HEK293 (cell line): Measurements from ENCODE around the gene MCM3AP.

Experiments used
- GLI4 ChIP-seq: fragments of 450-650 bp; formaldehyde crosslinking; IDR thresholded peaks from 2 replicates; pipeline ENCODE4 v1.5.1; 2016; ENCODE audit warnings: missing biosample characterization, missing genetic modification characterization
- KLF10 ChIP-seq: fragments of 450-650 bp; IDR thresholded peaks from 2 replicates; pipeline ENCODE4 v1.5.1; 2018; ENCODE audit warnings: missing biosample characterization, mild to moderate bottlenecking, missing genetic modification characterization
- OVOL3 ChIP-seq: fragments of 450-650 bp; formaldehyde crosslinking; IDR thresholded peaks from 2 replicates; pipeline ENCODE4 v1.5.1; 2016; ENCODE audit warnings: missing biosample characterization, missing genetic modification characterization
- YY1 ChIP-seq: fragments of 450-650 bp; formaldehyde crosslinking; IDR thresholded peaks from 2 replicates; pipeline ENCODE4 v1.5.1; 2018; ENCODE audit warnings: missing biosample characterization, missing genetic modification characterization
- ZBTB1 ChIP-seq: fragments of 450-650 bp; formaldehyde crosslinking; IDR thresholded peaks from 2 replicates; pipeline ENCODE4 v1.5.1; 2016; ENCODE audit warnings: missing biosample characterization, missing genetic modification characterization
- ZNF2 ChIP-seq: fragments of 450-650 bp; formaldehyde crosslinking; IDR thresholded peaks from 2 replicates; pipeline ENCODE4 v1.5.1; 2016; ENCODE audit warnings: missing biosample characterization, missing genetic modification characterization
- ZNF239 ChIP-seq: fragments of 450-650 bp; formaldehyde crosslinking; IDR thresholded peaks from 2 replicates; pipeline ENCODE4 v1.5.1; 2016; ENCODE audit warnings: missing biosample characterization, missing genetic modification characterization
- ZNF324 ChIP-seq: fragments of 450-650 bp; formaldehyde crosslinking; IDR thresholded peaks from 2 replicates; pipeline ENCODE4 v1.5.1; 2016; ENCODE audit warnings: missing biosample characterization, missing genetic modification characterization
- ZNF37A ChIP-seq: fragments of 450-650 bp; IDR thresholded peaks from 2 replicates; pipeline ENCODE4 v1.5.1; 2018; ENCODE audit warnings: missing biosample characterization, missing genetic modification characterization
- ZNF423 ChIP-seq: fragments of 450-650 bp; formaldehyde crosslinking; IDR thresholded peaks from 2 replicates; pipeline ENCODE4 v1.5.1; 2016; ENCODE audit warnings: missing biosample characterization, missing genetic modification characterization
- ZNF571 ChIP-seq: fragments of 450-650 bp; formaldehyde crosslinking; IDR thresholded peaks from 2 replicates; pipeline ENCODE4 v1.5.0; 2017; ENCODE audit warnings: missing biosample characterization, missing genetic modification characterization
- ZNF623 ChIP-seq: fragments of 450-650 bp; formaldehyde crosslinking; IDR thresholded peaks from 2 replicates; pipeline ENCODE4 v1.5.1; 2016; ENCODE audit warnings: missing biosample characterization, missing genetic modification characterization
- ZNF660 ChIP-seq: fragments of 450-650 bp; IDR thresholded peaks from 2 replicates; pipeline ENCODE4 v1.5.1; 2018; ENCODE audit warnings: missing biosample characterization, mild to moderate bottlenecking, missing genetic modification characterization
- ZNF830 ChIP-seq: fragments of 450-650 bp; IDR thresholded peaks from 2 replicates; pipeline ENCODE4 v1.5.0; 2018; ENCODE audit warnings: missing biosample characterization, missing genetic modification characterization, low read depth, mild to moderate bottlenecking, moderate library complexity
- TF ChIP-seq, protein P1 (sequence below): fragments of 450-650 bp; formaldehyde crosslinking; IDR thresholded peaks from 2 replicates; pipeline ENCODE4 v1.5.1; 2016; ENCODE audit warnings: missing biosample characterization, missing genetic modification characterization
- TF ChIP-seq, protein P2 (sequence below): fragments of 450-650 bp; formaldehyde crosslinking; IDR thresholded peaks from 2 replicates; pipeline ENCODE4 v1.5.1; 2016; ENCODE audit warnings: missing biosample characterization, missing genetic modification characterization
- TF ChIP-seq, protein P3 (sequence below): fragments of 450-650 bp; formaldehyde crosslinking; IDR thresholded peaks from 2 replicates; pipeline ENCODE4 v1.5.1; 2016; ENCODE audit warnings: missing biosample characterization, missing genetic modification characterization
- TF ChIP-seq, protein P4 (sequence below): fragments of 450-650 bp; formaldehyde crosslinking; IDR thresholded peaks from 2 replicates; pipeline ENCODE4 v1.5.1; 2016; ENCODE audit warnings: missing biosample characterization, missing genetic modification characterization
- TF ChIP-seq, protein P5 (sequence below): fragments of 450-650 bp; formaldehyde crosslinking; IDR thresholded peaks from 2 replicates; pipeline ENCODE4 v1.5.1; 2017; ENCODE audit warnings: missing biosample characterization, missing genetic modification characterization
- TF ChIP-seq, protein P6 (sequence below): fragments of 450-650 bp; formaldehyde crosslinking; IDR thresholded peaks from 2 replicates; pipeline ENCODE4 v1.5.1; 2017; ENCODE audit warnings: missing biosample characterization, missing genetic modification characterization
- TF ChIP-seq, protein P7 (sequence below): fragments of 450-650 bp; formaldehyde crosslinking; IDR thresholded peaks from 2 replicates; pipeline ENCODE4 v1.5.1; 2016; ENCODE audit warnings: missing biosample characterization, missing genetic modification characterization
- TF ChIP-seq, protein P8 (sequence below): fragments of 450-650 bp; formaldehyde crosslinking; IDR thresholded peaks from 2 replicates; pipeline ENCODE4 v1.5.1; 2017; ENCODE audit warnings: missing biosample characterization, missing genetic modification characterization

The MCM3AP gene

DNA sequence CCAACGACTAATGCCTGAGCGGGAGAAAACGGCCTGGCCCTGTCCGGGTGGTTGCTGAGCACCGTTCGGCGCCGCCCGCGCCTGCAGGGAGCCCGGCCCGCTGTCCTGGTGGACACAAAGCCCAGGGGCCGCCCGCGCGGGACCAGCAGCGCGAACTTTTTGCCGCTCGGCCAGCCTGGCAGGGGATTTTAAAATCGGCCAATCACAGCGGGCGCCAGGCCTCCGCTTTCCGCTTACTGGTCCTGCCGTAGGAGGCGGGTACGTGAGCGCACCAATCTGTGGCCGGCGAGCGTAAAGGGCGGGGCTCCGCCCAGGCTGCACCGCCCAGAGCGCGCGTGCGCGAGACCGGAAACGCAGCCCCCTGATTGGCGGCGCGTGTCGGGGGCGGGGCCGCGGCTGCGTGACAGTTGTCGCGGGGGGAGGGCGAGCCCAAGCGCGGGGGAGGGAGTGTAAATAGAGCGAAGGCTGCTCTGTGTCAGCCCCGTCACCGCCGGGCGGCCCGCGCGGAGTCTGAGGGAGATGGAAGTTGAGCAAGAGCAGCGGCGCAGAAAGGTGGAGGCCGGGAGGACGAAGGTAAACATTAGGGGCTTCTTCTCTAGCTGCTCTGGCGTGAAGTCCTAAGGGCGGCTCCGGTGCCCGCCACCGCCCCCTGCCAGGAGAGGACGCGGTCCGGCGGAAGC is 38.4 kb upstream of the MCM3AP start, which contains the start of the genes C21orf58 and PCNT (continued):
- TF ChIP-seq, protein P1, sequence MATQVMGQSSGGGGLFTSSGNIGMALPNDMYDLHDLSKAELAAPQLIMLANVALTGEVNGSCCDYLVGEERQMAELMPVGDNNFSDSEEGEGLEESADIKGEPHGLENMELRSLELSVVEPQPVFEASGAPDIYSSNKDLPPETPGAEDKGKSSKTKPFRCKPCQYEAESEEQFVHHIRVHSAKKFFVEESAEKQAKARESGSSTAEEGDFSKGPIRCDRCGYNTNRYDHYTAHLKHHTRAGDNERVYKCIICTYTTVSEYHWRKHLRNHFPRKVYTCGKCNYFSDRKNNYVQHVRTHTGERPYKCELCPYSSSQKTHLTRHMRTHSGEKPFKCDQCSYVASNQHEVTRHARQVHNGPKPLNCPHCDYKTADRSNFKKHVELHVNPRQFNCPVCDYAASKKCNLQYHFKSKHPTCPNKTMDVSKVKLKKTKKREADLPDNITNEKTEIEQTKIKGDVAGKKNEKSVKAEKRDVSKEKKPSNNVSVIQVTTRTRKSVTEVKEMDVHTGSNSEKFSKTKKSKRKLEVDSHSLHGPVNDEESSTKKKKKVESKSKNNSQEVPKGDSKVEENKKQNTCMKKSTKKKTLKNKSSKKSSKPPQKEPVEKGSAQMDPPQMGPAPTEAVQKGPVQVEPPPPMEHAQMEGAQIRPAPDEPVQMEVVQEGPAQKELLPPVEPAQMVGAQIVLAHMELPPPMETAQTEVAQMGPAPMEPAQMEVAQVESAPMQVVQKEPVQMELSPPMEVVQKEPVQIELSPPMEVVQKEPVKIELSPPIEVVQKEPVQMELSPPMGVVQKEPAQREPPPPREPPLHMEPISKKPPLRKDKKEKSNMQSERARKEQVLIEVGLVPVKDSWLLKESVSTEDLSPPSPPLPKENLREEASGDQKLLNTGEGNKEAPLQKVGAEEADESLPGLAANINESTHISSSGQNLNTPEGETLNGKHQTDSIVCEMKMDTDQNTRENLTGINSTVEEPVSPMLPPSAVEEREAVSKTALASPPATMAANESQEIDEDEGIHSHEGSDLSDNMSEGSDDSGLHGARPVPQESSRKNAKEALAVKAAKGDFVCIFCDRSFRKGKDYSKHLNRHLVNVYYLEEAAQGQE (tag by site-specific recombination), result no peak; the same call in none of the 2 replicates
- TF ChIP-seq KLF10 (tag by site-specific recombination), result peak; percentile 97
- TF ChIP-seq, protein P2, sequence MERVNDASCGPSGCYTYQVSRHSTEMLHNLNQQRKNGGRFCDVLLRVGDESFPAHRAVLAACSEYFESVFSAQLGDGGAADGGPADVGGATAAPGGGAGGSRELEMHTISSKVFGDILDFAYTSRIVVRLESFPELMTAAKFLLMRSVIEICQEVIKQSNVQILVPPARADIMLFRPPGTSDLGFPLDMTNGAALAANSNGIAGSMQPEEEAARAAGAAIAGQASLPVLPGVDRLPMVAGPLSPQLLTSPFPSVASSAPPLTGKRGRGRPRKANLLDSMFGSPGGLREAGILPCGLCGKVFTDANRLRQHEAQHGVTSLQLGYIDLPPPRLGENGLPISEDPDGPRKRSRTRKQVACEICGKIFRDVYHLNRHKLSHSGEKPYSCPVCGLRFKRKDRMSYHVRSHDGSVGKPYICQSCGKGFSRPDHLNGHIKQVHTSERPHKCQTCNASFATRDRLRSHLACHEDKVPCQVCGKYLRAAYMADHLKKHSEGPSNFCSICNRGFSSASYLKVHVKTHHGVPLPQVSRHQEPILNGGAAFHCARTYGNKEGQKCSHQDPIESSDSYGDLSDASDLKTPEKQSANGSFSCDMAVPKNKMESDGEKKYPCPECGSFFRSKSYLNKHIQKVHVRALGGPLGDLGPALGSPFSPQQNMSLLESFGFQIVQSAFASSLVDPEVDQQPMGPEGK (tag by site-specific recombination), result peak; percentile 99
- TF ChIP-seq ZNF324 (tag by site-specific recombination), result peak; percentile 98
- TF ChIP-seq, protein P3, sequence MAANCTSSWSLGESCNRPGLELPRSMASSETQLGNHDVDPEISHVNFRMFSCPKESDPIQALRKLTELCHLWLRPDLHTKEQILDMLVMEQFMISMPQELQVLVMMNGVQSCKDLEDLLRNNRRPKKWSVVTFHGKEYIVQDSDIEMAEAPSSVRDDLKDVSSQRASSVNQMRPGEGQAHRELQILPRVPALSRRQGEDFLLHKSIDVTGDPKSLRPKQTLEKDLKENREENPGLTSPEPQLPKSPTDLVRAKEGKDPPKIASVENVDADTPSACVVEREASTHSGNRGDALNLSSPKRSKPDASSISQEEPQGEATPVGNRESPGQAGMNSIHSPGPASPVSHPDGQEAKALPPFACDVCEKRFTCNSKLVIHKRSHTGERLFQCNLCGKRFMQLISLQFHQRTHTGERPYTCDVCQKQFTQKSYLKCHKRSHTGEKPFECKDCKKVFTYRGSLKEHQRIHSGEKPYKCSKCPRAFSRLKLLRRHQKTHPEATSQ, result peak; percentile 92
- TF ChIP-seq, protein P4, sequence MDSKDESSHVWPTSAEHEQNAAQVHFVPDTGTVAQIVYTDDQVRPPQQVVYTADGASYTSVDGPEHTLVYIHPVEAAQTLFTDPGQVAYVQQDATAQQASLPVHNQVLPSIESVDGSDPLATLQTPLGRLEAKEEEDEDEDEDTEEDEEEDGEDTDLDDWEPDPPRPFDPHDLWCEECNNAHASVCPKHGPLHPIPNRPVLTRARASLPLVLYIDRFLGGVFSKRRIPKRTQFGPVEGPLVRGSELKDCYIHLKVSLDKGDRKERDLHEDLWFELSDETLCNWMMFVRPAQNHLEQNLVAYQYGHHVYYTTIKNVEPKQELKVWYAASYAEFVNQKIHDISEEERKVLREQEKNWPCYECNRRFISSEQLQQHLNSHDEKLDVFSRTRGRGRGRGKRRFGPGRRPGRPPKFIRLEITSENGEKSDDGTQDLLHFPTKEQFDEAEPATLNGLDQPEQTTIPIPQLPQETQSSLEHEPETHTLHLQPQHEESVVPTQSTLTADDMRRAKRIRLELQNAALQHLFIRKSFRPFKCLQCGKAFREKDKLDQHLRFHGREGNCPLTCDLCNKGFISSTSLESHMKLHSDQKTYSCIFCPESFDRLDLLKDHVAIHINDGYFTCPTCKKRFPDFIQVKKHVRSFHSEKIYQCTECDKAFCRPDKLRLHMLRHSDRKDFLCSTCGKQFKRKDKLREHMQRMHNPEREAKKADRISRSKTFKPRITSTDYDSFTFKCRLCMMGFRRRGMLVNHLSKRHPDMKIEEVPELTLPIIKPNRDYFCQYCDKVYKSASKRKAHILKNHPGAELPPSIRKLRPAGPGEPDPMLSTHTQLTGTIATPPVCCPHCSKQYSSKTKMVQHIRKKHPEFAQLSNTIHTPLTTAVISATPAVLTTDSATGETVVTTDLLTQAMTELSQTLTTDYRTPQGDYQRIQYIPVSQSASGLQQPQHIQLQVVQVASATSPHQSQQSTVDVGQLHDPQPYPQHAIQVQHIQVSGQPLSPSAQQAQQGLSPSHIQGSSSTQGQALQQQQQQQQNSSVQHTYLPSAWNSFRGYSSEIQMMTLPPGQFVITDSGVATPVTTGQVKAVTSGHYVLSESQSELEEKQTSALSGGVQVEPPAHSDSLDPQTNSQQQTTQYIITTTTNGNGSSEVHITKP, result peak; percentile 97
- TF ChIP-seq YY1 (tag by site-specific recombination), result peak; percentile 96; the same call in 1 of the 2 replicates
- TF ChIP-seq ZNF423, result no peak
- peak; percentile 26 for TF ChIP-seq ZNF660 (tag by site-specific recombination)
- TF ChIP-seq, protein P5, sequence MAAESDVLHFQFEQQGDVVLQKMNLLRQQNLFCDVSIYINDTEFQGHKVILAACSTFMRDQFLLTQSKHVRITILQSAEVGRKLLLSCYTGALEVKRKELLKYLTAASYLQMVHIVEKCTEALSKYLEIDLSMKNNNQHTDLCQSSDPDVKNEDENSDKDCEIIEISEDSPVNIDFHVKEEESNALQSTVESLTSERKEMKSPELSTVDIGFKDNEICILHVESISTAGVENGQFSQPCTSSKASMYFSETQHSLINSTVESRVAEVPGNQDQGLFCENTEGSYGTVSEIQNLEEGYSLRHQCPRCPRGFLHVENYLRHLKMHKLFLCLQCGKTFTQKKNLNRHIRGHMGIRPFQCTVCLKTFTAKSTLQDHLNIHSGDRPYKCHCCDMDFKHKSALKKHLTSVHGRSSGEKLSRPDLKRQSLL (tag by site-specific recombination), result no peak
- TF ChIP-seq, protein P6, sequence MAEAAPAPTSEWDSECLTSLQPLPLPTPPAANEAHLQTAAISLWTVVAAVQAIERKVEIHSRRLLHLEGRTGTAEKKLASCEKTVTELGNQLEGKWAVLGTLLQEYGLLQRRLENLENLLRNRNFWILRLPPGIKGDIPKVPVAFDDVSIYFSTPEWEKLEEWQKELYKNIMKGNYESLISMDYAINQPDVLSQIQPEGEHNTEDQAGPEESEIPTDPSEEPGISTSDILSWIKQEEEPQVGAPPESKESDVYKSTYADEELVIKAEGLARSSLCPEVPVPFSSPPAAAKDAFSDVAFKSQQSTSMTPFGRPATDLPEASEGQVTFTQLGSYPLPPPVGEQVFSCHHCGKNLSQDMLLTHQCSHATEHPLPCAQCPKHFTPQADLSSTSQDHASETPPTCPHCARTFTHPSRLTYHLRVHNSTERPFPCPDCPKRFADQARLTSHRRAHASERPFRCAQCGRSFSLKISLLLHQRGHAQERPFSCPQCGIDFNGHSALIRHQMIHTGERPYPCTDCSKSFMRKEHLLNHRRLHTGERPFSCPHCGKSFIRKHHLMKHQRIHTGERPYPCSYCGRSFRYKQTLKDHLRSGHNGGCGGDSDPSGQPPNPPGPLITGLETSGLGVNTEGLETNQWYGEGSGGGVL, result no peak
- no peak for TF ChIP-seq ZNF571 (tag by site-specific recombination)
- peak; percentile 32 for TF ChIP-seq ZNF623 (tag by site-specific recombination)
- peak; percentile 50; the same call in 1 of the 2 replicates for TF ChIP-seq ZNF37A
- no peak for TF ChIP-seq ZBTB1 (tag by site-specific recombination)
- TF ChIP-seq GLI4, result 0 out of 2 replicates have a peak, but pooled peaks have one; percentile 52
- TF ChIP-seq OVOL3 (tag by site-specific recombination), result no peak; the same call in 1 of the 2 replicates
- TF ChIP-seq, protein P7, sequence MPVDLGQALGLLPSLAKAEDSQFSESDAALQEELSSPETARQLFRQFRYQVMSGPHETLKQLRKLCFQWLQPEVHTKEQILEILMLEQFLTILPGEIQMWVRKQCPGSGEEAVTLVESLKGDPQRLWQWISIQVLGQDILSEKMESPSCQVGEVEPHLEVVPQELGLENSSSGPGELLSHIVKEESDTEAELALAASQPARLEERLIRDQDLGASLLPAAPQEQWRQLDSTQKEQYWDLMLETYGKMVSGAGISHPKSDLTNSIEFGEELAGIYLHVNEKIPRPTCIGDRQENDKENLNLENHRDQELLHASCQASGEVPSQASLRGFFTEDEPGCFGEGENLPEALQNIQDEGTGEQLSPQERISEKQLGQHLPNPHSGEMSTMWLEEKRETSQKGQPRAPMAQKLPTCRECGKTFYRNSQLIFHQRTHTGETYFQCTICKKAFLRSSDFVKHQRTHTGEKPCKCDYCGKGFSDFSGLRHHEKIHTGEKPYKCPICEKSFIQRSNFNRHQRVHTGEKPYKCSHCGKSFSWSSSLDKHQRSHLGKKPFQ (tag by site-specific recombination), result no peak
- 0 out of 2 replicates have a peak, but pooled peaks have one; percentile 9 for TF ChIP-seq ZNF2
- TF ChIP-seq ZNF830, result no peak
- TF ChIP-seq, protein P8, sequence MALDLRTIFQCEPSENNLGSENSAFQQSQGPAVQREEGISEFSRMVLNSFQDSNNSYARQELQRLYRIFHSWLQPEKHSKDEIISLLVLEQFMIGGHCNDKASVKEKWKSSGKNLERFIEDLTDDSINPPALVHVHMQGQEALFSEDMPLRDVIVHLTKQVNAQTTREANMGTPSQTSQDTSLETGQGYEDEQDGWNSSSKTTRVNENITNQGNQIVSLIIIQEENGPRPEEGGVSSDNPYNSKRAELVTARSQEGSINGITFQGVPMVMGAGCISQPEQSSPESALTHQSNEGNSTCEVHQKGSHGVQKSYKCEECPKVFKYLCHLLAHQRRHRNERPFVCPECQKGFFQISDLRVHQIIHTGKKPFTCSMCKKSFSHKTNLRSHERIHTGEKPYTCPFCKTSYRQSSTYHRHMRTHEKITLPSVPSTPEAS, result peak; percentile 10; the same call in 1 of the 2 replicates
- 0 out of 2 replicates have a peak, but pooled peaks have one; percentile 64 for TF ChIP-seq ZNF239
